GM19452 (cell line): Measurements from ENCODE around the gene ARL15.

Source experiments
- ATAC-seq: cut with Tn5 transposase; IDR thresholded peaks from one replicate; pipeline ENCODE4 v1.9.1; 2021; ENCODE audit not compliant: unreplicated experiment

Gene ARL15

GRCh38 chr5:54162184-54162583, 148.2 kb downstream of the ARL15 start:
- no peak for ATAC-seq

GRCh38 chr5:54160329-54160728, 150.0 kb downstream of the ARL15 start:
- ATAC-seq: no peak

GRCh38 chr5:54159893-54160195, 150.5 kb downstream of the ARL15 start:
- ATAC-seq: no peak

- ATAC-seq: no peak
Observed at GRCh38 chr5:54159153-54159892, 151.1 kb downstream of the ARL15 start.

GRCh38 chr5:54156577-54156976, 153.8 kb downstream of the ARL15 start:
- ATAC-seq: no peak

GRCh38 chr5:54150841-54151240, 159.5 kb downstream of the ARL15 start:
- ATAC-seq: no peak

GRCh38 chr5:54148858-54149257, 161.5 kb downstream of the ARL15 start:
- ATAC-seq: no peak

- no peak for ATAC-seq
Observed at GRCh38 chr5:54148067-54148845, 162.1 kb downstream of the ARL15 start.

GRCh38 chr5:54146916-54147315, 163.5 kb downstream of the ARL15 start:
- no peak for ATAC-seq

GRCh38 chr5:54146390-54146789, 164.0 kb downstream of the ARL15 start:
- ATAC-seq: no peak

GRCh38 chr5:54140247-54140840, 170.0 kb downstream of the ARL15 start:
- ATAC-seq: no peak

GRCh38 chr5:54136516-54137440, 173.6 kb downstream of the ARL15 start:
- no peak for ATAC-seq

GRCh38 chr5:54135042-54135441, 175.3 kb downstream of the ARL15 start:
- ATAC-seq: no peak

- no peak for ATAC-seq
Observed at GRCh38 chr5:54133917-54134316, 176.5 kb downstream of the ARL15 start.

- ATAC-seq: no peak
Observed at GRCh38 chr5:54120473-54120872, 189.9 kb downstream of the ARL15 start.

GRCh38 chr5:54117957-54118356, 192.4 kb downstream of the ARL15 start:
- no peak for ATAC-seq

GRCh38 chr5:54115735-54116403, 194.5 kb downstream of the ARL15 start:
- ATAC-seq: no peak

GRCh38 chr5:54113060-54113459, 197.3 kb downstream of the ARL15 start:
- ATAC-seq: no peak

- ATAC-seq: no peak
Observed at GRCh38 chr5:54109626-54110330, 200.6 kb downstream of the ARL15 start.

- no peak for ATAC-seq
Observed at GRCh38 chr5:54108136-54108535, 202.2 kb downstream of the ARL15 start.
